ENCODE results near the gene DOCK2. TPM values are rescaled to one million over a fixed set of nuclear protein-coding genes. Genes with fewer than 3 reads are reported as not detected.
"Not testable (repeated sequence)": the region's sequence is repeated elsewhere in the genome, so short reads cannot be mapped to it uniquely, and the experiment has no call there.

DOCK2 gene
- total and polyA plus RNA-seq, 2 experiments from 2014 or later = 6.5 to 10.4 TPM

- no peak overlapping the region for H3K9ac ChIP-seq
Observed at GRCh38 chr5:169607882-169608281, 29.2 kb upstream of the DOCK2 start.

DNA sequence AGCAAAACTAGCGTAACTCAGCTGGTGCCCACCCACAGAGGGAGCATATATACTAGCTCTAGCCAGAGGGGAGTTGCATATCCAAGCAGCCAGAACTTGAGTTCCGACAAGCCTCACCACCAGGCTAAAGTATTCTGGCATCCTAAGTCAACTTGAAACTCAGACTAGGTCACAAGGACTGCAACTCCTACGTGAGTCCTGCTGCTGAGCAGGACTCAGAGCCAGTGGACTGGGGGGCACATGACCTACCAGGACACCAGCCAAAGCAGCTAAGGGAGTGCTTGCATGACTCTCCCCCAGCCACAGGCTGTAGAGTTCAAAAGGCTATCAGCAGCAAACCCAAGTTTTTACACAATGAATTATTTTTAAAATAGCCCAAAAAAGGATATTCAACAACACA is 27.4 kb upstream of the DOCK2 start:
- in situ Hi-C loops (cut with MboI) = no loop called here
- no peak for TF ChIP-seq EZH2phosphoT487 (IDR thresholded peaks at IDR 0.05; ENCODE audit: insufficient read depth, low read depth)
- TF ChIP-seq EZH2 (IDR thresholded peaks at IDR 0.05; ENCODE audit: insufficient read depth, poor library complexity, severe bottlenecking) = no peak
- no peak overlapping the region for H3K27ac ChIP-seq
- no peaks in the 10 kb centered on the region for H3K4me1 ChIP-seq (ENCODE audit: insufficient read depth)
- H3F3A ChIP-seq (ENCODE audit: insufficient read depth) = peaks cover 50% of the 10 kb centered on the region
- WGBS, 2 experiments (ENCODE audit: low coverage in 1 of 2, low lambda C conversion rate in 2 of 2, missing lambda C conversion rate in 2 of 2) = 72 to 78% methylated on average over 3 of the region's 3 CpGs
- H3K27me3 ChIP-seq (replicated peaks; ENCODE audit: insufficient read depth) = no peaks in the 10 kb centered on the region
- H3K36me3 ChIP-seq (ENCODE audit: low read depth) = peaks cover 14% of the 10 kb centered on the region
- no peaks in the 10 kb centered on the region for H3K79me2 ChIP-seq (ENCODE audit: insufficient read depth)
- no peak overlapping the region for H3K9ac ChIP-seq
- H3K9me2 ChIP-seq (ENCODE audit: insufficient read depth) = no peaks in the 10 kb centered on the region
- H4K20me1 ChIP-seq (ENCODE audit: insufficient read depth) = no peaks in the 10 kb centered on the region
- no peaks in the 10 kb centered on the region for H3K9me3 ChIP-seq (ENCODE audit: low read depth)
- H2AFZ ChIP-seq = no peak overlapping the region
- DNase-seq = no peak
- H3K4me3 ChIP-seq = no peak overlapping the region
- no peak overlapping the region for H3K4me2 ChIP-seq (ENCODE audit: unreplicated experiment)

More at GRCh38 chr5:169607882-169608281, 29.2 kb upstream of the DOCK2 start:
- TF ChIP-seq EZH2 (IDR thresholded peaks at IDR 0.05; ENCODE audit: insufficient read depth, poor library complexity, severe bottlenecking) = no peak
- TF ChIP-seq EZH2phosphoT487 (IDR thresholded peaks at IDR 0.05; ENCODE audit: insufficient read depth, low read depth) = no peak
- WGBS, 2 experiments (ENCODE audit: low coverage in 1 of 2, low lambda C conversion rate in 2 of 2, missing lambda C conversion rate in 2 of 2) = 81 to 86% methylated on average over 2 of the region's 2 CpGs
- Histone ChIP-seq H3K9me2 (ENCODE audit: insufficient read depth) (no peaks in the 10 kb centered on the region), H3F3A (ENCODE audit: insufficient read depth) (peaks cover 69% of the 10 kb centered on the region), H2AFZ (no peak overlapping the region), H3K4me2 (ENCODE audit: unreplicated experiment) (no peak overlapping the region), H3K36me3 (ENCODE audit: low read depth) (peaks cover 33% of the 10 kb centered on the region), H3K4me1 (ENCODE audit: insufficient read depth) (peaks cover 4% of the 10 kb centered on the region; the same call in 1 of the 2 replicates), H4K20me1 (ENCODE audit: insufficient read depth) (no peaks in the 10 kb centered on the region), H3K9me3 (ENCODE audit: low read depth) (no peaks in the 10 kb centered on the region), H3K4me3 (no peak overlapping the region), H3K27ac (no peak overlapping the region), H3K79me2 (ENCODE audit: insufficient read depth) (no peaks in the 10 kb centered on the region), H3K27me3 (replicated peaks; ENCODE audit: insufficient read depth) (no peaks in the 10 kb centered on the region)
- DNase-seq = no peak
- in situ Hi-C loops (cut with MboI) = no loop called here

GRCh38 chr5:169610606-169611005 is 26.5 kb upstream of the DOCK2 start:
- Histone ChIP-seq H3F3A (ENCODE audit: insufficient read depth) (peaks cover 41% of the 10 kb centered on the region), H3K9ac (no peak overlapping the region), H3K27me3 (replicated peaks; ENCODE audit: insufficient read depth) (no peaks in the 10 kb centered on the region), H2AFZ (no peak overlapping the region), H3K9me2 (ENCODE audit: insufficient read depth) (no peaks in the 10 kb centered on the region), H3K4me3 (no peak overlapping the region), H3K9me3 (ENCODE audit: low read depth) (no peaks in the 10 kb centered on the region), H3K4me2 (ENCODE audit: unreplicated experiment) (no peak overlapping the region), H3K79me2 (ENCODE audit: insufficient read depth) (no peaks in the 10 kb centered on the region), H3K27ac (no peak overlapping the region), H3K4me1 (ENCODE audit: insufficient read depth) (no peaks in the 10 kb centered on the region), H3K36me3 (ENCODE audit: low read depth) (peaks cover 5% of the 10 kb centered on the region; the same call in 1 of the 2 replicates), H4K20me1 (ENCODE audit: insufficient read depth) (no peaks in the 10 kb centered on the region)
- 79 to 83% methylated on average over 4 of the region's 4 CpGs for WGBS, 2 experiments (ENCODE audit: low coverage in 1 of 2, low lambda C conversion rate in 2 of 2, missing lambda C conversion rate in 2 of 2)
- TF ChIP-seq EZH2phosphoT487 (IDR thresholded peaks at IDR 0.05; ENCODE audit: insufficient read depth, low read depth) (no peak), EZH2 (IDR thresholded peaks at IDR 0.05; ENCODE audit: insufficient read depth, poor library complexity, severe bottlenecking) (no peak)
- no peak for DNase-seq
- in situ Hi-C loops (cut with MboI) = no loop called here

GRCh38 chr5:169615561-169615960 is 21.5 kb upstream of the DOCK2 start:
- peaks cover 4% of the 10 kb centered on the region; the same call in 1 of the 2 replicates for H3F3A ChIP-seq (ENCODE audit: insufficient read depth)
- no peaks in the 10 kb centered on the region for H3K36me3 ChIP-seq (ENCODE audit: low read depth)
- no peak overlapping the region for H3K4me2 ChIP-seq (ENCODE audit: unreplicated experiment)
- H3K4me1 ChIP-seq (ENCODE audit: insufficient read depth) = no peaks in the 10 kb centered on the region
- no peaks in the 10 kb centered on the region for H3K9me2 ChIP-seq (ENCODE audit: insufficient read depth)
- TF ChIP-seq EZH2phosphoT487 (IDR thresholded peaks at IDR 0.05; ENCODE audit: insufficient read depth, low read depth) = no peak
- TF ChIP-seq EZH2 (IDR thresholded peaks at IDR 0.05; ENCODE audit: insufficient read depth, poor library complexity, severe bottlenecking) = no peak
- no peak overlapping the region for H3K9ac ChIP-seq
- H3K4me3 ChIP-seq = no peak overlapping the region
- no peaks in the 10 kb centered on the region for H4K20me1 ChIP-seq (ENCODE audit: insufficient read depth)
- H3K9me3 ChIP-seq (ENCODE audit: low read depth) = no peaks in the 10 kb centered on the region
- H3K79me2 ChIP-seq (ENCODE audit: insufficient read depth) = no peaks in the 10 kb centered on the region
- in situ Hi-C loops (cut with MboI) = no loop called here
- DNase-seq = no peak
- H3K27me3 ChIP-seq (replicated peaks; ENCODE audit: insufficient read depth) = no peaks in the 10 kb centered on the region
- no peak overlapping the region for H2AFZ ChIP-seq
- H3K27ac ChIP-seq = no peak overlapping the region
- 93 to 100% methylated on average over 1 of the region's 1 CpG for WGBS, 2 experiments (ENCODE audit: low coverage in 1 of 2, low lambda C conversion rate in 2 of 2, missing lambda C conversion rate in 2 of 2)

DNA sequence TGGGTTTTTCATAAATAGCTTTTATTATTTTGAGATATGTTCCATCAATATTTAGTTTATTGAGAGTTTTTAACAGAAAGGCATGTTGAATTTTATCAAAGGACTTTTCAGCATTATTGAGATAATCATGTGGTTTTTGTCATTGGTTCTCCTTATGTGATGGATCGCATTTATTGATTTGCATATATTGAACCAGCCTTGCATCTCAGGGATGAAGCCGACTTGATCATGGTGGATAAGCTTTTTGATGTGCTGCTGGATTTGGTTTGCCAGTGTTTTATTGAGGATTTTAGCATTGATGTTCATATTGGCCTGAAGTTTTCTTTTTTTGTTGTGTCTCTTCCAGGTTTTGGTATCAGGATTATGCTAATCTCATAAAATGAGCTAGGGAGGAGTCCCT is 12.8 kb upstream of the DOCK2 start:
- H3K27ac ChIP-seq; in situ Hi-C loops (cut with MboI); DNase-seq; H4K20me1 ChIP-seq (ENCODE audit: insufficient read depth); H3K4me3 ChIP-seq; H3K9me3 ChIP-seq (ENCODE audit: low read depth); H3K9ac ChIP-seq; H3K27me3 ChIP-seq (replicated peaks; ENCODE audit: insufficient read depth); H3K36me3 ChIP-seq (ENCODE audit: low read depth); H2AFZ ChIP-seq; H3K4me2 ChIP-seq (ENCODE audit: unreplicated experiment); H3K79me2 ChIP-seq (ENCODE audit: insufficient read depth); H3K9me2 ChIP-seq (ENCODE audit: insufficient read depth): not testable (repeated sequence)
- Histone ChIP-seq H3F3A (ENCODE audit: insufficient read depth) (peaks cover 31% of the 10 kb centered on the region), H3K4me1 (ENCODE audit: insufficient read depth) (peaks cover 37% of the 10 kb centered on the region)
- 89 to 92% methylated on average over 2 of the region's 2 CpGs for WGBS, 2 experiments (ENCODE audit: low coverage in 1 of 2, low lambda C conversion rate in 2 of 2, missing lambda C conversion rate in 2 of 2)
